ENCODE results near the gene CD59.
A peak's percentile ranks its signal among the peaks of the same experiment; 100 is the strongest.

DNA sequence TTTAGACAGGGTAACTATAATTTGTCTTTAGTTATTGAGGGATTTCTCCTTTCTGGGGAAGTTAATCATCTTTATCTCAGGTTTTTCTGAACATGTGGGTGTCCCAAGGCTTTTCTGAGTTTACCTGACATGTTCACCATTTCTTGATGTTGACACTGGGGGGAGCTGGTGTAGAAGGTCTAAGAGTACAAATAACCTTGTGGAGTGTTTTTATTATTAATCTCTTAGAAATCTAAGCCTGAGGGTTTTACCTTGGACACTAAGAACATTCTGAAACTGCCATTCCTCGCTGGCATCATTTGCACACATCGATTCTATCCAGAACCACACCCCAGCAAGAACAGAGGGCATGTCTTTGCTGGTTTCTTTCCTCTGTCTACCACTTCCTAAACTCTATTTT lies 20.0 kb downstream of the CD59 start:
- TF ChIP-seq, protein P1, sequence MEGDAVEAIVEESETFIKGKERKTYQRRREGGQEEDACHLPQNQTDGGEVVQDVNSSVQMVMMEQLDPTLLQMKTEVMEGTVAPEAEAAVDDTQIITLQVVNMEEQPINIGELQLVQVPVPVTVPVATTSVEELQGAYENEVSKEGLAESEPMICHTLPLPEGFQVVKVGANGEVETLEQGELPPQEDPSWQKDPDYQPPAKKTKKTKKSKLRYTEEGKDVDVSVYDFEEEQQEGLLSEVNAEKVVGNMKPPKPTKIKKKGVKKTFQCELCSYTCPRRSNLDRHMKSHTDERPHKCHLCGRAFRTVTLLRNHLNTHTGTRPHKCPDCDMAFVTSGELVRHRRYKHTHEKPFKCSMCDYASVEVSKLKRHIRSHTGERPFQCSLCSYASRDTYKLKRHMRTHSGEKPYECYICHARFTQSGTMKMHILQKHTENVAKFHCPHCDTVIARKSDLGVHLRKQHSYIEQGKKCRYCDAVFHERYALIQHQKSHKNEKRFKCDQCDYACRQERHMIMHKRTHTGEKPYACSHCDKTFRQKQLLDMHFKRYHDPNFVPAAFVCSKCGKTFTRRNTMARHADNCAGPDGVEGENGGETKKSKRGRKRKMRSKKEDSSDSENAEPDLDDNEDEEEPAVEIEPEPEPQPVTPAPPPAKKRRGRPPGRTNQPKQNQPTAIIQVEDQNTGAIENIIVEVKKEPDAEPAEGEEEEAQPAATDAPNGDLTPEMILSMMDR (IDR thresholded peaks at IDR 0.05; ENCODE audit: poor library complexity) = peak; percentile 40
- TF ChIP-seq EZH2 (IDR thresholded peaks at IDR 0.05; ENCODE audit: borderline replicate concordance) (no peak), EZH2phosphoT487 (IDR thresholded peaks at IDR 0.05; ENCODE audit: low read depth, severe bottlenecking, unreplicated experiment) (no peak)
